Activated T-cell treated with anti-CD3 and anti-CD28 coated beads for 4 hours (primary cell): Measurements from ENCODE around the gene COL15A1.

Experiments used
- DNase-seq: peaks from one replicate; pipeline ENCODE4 v3.0.0-alpha.2; 2020

The COL15A1 gene

DNA sequence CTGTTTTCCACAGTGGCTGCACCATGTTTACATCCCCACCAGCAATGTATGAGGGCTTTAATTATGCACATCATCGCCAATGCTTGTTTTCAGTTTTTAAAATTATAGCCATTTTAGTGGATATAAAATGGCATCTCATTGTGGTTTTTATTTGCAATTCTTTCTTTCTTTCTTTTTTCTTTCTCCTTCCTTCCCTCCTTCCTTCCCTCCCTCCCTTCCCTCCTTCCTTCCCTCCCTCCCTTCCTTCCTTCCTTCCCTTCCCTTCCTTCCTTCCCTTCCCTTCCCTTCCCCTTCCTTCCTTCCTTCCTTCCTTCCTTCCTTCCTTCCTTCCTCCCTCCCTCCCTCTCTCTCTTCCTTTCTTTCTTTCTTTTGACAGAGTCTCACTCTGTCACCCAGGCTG, 6.6 kb downstream of the COL15A1 start:
- DNase-seq, result no peak

DNA sequence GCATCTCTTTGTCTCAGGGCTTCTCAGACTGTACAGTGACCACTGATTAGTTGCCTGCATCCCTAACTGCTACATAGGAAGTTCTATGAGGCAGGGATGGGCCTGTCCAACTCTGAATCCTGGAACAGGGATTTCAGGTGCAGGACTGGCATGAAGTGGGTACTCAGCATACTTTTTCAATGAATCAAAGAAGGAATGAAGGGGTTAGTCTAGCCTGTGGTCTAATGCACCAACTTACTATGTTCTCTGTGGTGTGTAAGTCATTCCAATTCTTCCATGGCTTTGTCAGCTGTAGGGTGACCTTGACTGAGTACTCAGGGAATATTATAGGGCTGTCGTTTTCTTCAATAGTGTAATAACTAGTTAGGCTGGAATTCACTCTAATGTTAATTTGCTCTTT, 8.3 kb downstream of the COL15A1 start:
- no peak for DNase-seq

DNA sequence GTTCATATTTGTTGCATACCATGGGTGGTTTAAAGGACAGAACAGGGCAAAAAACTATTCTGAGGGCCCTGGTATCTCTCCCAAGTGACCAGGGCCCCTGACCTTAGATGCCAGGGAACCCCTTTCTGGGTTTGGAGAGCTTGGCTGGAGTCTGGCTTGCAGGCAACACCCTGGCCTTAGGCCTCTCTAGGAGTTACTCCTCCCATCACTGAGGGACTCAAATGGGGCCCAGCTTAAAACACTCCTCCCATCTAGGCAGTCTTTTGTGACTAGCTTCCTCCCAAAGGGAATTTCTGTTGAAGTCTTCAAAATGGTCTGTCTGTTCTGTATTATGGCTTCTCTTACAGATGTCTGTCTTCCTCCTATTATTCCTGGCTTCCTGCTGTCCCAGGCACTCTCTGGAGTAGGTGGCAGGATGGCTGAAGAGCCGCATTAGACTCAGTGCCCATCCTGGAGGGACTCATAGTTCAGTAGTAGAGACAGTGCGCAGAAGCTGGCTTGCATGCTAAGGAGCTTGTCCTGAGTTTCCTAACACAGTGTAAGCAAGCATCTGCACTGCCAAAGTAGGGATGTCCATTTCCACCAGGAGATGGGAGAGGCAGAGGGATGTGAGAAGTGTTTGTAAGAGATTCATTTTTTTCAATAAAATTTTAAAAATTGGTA, 10.0 kb downstream of the COL15A1 start:
- no peak for DNase-seq

DNA sequence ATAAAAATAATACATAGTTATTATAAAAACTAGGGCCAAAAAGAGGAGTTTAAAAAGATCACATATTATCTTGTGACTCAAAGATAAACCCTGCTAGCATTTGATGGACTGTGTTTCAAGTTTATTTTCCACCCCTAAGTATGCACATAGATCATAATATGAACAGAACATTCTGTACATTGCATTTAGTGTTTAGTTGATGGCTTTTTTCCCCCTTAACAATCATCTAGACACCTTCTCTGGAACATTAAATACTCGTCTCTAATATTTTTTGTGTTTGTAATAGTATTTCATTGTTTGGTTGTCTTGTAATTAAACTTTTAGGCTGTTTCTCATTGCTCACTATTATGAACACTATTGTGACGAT, 10.5 kb downstream of the COL15A1 start:
- no peak for DNase-seq

DNA sequence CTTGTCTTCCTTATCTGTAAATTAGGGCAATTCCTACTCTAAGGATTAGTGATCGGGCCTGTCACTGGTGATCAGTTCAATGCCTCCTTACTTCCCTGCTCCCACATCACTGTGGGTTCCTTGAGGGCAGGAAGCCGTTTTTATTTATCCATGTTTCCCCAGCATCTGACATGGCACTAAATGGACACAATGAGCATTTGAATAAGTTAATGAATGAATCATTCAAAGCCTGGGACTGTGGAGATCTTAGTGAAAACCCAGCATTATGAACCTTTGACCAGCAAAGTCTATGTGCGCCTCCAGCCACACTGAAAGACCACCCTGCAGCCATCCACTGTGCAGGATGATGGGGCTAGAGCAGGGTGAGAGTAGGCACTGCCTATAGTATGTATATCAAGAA, 11.6 kb downstream of the COL15A1 start:
- no peak for DNase-seq

DNA sequence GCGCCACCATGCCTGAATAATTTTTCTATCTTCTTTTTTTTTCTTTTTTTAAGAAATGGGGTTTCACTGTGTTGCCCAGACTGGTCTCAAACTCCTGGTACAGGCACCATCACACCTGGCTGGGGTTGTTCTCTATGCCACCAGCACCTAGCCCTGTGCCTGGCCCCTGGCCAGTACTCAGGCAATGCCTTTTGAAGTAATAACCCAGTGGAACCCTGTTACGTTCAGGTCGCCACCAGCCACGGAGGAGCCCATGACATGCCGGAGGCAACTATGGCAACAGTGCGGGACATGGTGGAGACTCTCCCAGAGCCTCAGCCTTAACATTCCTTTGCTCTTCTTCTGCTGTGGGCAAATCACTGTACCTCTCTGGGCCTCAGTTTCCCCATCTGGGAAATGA, 14.1 kb downstream of the COL15A1 start:
- no peak for DNase-seq

DNA sequence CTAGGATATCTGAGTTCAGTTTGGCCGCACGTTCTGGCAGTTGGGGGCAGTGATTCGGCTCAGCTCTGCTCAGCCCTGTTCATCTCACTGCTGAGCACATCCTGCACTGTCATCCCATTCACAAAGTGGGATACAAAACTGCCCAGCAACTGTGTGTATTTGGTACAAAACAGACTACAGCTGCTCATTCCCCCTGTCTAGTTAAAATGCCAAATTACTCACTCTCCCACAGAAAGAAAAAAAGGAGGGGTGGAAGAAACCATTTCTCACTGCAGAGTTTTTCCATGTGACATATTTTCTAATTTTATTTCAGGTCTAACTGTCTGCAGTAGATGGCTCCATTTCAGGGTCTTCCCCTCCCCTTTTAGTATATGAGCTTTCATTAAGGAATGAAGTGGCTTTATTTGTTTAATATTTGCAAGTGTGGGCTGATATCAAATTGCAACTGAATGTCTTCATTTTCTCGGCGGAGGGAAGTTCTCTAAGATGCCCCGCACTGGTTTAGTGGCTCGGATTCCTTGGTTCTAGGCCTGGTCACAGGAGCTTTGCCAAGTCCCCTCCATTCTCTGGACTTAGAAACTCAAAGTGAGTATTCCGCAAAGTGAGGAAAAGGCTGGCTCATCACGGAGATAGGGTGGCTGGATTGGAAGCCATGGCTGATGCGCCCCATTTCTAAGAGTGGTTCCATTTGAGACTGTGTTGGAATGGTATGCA, 14.7 kb downstream of the COL15A1 start:
- DNase-seq, result no peak

DNA sequence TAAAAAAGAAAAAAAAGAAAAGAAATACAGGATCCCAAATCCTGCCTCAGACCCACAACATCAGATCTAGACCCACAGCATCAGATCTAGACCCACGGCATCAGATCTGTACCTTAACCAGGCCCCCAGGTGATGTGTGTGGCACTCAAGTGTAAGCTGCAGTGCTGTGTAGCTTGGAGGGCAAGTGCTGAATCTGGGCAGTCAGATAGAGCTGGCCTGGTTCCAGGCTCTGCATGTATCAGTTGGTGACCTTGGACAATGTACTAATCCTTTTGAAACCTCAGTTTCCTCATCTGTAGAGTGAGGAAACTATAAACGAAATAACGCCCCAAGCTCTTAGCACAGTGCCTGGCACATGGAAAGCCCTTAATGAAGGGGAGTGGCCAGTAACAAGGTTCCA, 16.7 kb downstream of the COL15A1 start:
- no peak for DNase-seq

DNA sequence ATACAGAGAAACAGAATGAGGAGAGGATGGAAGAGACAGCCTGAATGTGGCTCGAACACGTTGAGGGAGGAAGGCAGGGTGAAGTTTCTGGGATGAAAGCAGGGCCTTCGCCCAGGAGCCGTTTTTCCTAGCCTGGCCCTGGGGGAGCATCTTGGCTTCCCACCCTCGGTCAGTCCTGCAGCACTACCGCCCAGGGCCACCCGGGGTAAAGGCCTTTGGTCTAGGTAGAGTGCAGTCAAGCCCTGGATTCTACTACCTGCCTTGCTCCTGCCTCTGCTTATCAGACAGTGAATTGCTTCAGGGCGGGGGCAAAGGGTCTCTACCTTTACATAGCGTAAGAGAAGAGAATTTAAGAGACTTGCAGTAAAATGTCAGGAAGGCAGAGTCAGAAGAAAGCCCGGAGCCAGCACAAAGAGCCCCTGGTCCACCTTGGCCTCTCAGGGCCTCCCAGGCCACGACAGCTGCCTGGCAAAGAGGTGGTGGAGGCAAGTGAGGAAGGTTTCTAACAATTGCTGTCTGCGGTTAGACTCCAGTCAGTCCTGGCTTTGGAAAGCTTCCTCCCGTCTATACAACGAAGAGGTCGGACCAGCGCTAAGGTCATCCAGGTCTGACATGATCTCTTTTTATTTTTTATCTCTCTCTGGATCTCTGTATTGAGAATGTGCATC, 17.9 kb downstream of the COL15A1 start:
- no peak for DNase-seq

DNA sequence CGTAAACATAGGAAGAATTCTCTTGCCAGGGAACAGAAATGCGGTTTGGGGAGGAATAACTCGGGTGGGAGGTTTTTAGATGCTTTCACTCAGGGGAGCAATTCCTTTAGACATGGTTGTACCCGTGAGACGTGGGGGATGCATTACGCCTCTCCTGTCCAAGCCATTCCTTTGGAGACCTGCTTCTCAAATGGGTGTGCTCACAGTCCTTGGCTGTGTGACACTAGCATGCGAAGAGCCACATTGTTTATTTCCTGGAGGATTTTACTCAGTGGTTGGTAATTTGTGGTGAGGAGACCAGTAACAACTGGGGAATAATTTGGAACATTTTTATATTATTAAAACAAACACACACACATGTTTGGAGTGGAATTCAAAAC, 18.5 kb downstream of the COL15A1 start:
- DNase-seq, result no peak

DNA sequence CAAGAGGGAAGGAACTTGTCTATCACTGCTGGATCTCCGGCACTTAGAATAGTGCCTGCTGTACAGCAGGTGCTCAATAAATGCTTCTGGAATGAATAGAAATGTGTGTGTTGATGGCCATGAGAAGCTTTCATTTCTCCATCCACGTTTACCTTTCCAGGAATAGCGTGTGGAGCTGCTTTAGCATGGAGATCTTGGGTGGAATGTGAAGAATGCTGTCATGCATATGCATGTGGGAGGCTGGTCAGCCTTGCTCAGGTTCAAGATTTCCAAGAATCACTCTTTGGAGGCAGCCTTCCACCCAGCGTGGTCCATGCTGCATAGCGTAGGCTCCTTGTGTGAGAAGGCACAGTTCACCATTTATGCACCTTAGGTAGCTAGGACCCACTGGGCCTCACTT, 19.2 kb downstream of the COL15A1 start:
- no peak for DNase-seq

DNA sequence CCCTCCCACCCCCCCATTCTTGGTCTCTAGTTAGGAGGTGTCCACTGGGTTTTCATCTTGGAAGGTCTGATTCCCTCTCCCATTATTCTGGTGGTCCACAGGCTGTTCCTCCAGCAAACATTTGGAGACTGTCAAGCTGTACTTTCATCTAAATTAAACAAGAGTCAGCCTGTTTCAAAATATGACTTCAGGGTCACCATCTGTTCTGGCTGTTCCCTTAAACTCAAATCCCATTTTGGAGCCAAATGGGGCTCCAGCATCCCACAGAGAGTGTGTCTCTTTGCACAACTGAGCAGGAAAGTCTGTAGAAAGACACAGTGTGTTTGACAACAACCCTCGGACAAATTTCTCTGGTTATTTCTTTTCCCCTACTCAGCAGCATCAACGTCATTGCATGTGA, 20.5 kb downstream of the COL15A1 start:
- DNase-seq, result no peak

DNA sequence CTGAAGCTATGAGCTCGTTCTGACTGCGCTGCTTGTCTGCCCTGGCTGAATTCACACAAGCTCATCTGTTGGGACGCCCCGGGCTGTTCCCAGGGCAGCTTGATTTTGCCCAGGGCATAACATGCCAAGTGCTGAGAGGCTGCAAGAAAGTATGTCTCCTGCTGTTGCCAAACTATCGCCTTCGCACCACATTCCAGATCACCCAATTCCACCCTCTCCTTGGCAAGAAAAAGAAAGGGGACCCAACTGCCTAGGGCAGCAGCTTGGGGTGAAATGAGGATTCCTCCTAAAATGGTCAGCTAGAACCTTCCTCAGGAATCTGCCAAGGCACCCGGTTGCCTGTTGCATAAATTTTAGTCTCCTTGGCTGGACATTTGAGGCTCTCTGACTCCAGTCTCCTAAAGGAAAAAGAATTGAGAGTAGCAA, 21.2 kb downstream of the COL15A1 start:
- no peak for DNase-seq

DNA sequence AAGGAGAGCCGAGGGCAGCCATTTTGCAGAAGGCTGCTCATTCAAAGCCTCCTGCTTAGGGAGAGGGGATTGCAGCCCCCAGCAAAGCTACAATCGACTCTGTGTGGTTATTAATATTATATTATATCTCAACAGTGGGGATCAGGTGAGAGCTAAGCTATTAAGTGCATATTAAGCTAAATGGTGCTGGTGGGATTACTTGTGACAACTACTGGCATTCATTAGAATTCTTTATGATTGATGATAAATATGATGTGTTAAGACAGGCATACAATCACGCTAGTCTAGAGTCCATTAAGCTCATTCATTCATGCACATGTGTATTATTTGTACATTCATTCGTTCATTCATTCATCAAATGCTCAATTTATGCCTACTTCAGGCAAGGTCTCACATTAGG, 23.0 kb downstream of the COL15A1 start:
- no peak for DNase-seq

DNA sequence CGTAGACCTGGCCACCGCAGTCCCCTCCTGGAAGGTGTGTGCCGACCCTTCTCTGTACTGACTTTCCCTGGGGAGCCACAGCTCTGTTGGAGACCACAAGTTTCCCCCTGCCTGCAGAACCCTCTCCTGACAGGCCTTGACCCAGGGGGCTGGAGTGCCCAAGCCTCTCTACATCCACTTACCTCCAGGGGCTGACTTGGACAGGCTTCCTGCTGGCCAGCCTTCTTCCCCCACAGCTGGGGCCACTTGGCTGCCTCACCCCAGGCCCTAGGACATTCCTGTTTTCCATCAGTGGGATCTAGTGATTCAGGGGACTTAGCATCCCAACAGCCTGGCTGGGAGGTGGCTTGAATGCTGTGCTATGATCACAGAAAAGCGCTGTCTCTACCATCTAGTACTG, 23.6 kb downstream of the COL15A1 start:
- no peak for DNase-seq

DNA sequence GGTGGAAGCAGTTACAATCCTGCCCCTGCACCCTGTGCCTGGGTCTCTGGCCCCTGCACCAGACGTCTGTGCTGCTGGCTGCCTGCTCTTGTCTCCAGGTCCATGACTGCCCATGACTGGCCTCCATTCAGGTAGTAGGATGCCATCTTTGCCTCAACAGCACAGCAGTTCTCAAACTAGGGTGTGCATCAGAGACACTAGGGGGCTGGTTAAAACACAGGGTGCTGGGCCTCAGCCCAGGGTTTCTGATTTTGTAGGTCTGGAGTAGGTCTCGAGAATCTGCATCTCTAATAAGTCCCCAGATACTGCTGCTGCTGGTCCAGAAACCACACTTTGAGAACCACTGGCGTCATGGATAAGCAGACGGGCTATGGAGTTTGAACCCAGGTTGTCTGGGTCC, 24.0 kb downstream of the COL15A1 start:
- DNase-seq, result no peak

DNA sequence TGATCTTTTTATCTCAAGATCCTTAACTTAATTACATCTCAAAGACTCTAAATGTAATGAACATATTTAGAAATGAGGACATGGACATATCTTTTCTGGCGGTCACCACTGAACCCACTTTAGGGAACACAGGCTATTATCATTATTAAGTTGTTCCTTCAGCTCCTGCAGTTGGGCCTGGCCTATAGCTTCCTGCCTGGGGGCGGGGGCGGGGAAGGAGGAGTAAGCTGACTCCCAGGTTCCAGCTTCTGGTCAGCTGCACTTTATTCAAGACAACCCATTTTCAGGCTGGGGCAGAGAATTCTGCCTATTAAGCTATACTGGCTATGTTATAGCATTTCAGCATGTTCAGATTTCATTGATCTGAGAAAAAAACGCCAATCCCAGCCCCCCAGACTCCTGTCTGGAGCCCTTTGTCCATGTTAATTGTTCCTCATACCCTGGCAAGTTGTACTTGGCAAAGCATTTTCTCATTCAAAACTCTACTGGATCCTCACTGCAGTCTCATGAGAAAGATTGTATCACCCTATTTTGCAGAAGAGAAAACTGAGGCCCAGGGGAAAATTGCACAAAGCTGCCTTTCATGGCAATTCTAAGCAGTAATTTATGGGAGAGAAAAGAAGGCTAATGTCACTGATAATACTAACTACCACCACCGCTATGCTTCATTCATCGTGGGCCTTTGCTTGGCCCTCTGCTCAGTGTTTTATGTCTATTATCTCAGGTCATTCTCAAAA, 25.1 kb downstream of the COL15A1 start:
- no peak for DNase-seq

DNA sequence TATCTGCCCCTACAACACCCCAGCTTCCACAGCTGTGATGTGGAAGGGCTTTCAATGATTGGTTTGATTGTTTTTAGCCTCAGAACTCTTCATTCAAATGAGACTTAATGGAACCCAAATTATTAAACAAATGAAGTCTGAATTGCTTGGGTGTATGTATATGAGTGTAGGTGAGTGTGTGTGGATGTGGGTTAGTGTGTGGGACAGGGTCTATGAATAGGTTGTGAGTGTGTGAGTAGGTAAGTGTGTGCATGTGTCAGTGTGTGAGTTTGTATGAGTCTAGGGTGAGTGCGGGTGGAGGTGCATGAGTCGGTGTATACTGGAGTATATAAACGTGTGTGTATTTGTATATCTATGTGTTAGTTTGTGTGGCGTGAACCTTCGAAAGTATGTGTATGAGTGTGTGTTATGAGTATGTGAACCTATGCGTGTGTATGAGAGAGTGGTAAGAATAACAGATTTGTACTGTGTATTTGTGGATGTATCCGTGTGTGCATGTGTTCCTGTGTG, 26.9 kb downstream of the COL15A1 start:
- no peak for DNase-seq

DNA sequence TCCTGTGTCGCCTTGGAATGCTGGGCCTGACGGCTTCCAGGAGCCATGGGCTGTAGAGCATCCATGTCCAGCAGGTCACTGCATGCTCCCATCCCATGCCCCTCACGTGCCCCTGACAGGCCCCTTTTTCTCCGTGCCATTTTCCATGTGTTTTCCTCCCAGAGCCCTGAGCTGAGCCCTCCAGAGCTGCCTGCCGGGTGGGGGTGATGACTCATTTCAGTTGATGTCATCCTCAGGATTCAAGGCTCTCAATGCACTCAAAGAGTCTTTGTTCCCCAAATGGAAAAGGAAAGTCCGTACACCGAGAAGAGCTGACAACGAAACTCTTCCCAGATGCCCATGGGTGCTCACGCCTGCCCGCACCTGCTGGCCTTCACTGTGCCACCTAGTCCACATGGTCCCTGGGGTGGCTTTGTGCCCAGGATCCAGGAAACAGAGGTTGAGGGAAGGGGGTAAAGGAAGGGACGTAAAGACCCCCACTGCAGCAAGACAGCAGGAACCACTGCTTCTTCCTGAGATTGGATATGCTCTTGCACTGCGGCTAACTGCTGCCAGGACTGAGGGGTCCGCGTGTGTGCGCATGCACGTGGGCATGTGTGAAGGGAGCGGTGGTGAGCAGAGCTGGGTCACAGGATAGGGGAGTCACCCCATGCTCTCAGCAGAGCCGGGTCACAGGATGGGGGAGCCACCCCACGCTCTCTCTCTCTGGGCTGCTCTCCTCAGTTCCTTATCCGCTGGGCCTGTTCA, 27.6 kb downstream of the COL15A1 start:
- DNase-seq, result no peak

DNA sequence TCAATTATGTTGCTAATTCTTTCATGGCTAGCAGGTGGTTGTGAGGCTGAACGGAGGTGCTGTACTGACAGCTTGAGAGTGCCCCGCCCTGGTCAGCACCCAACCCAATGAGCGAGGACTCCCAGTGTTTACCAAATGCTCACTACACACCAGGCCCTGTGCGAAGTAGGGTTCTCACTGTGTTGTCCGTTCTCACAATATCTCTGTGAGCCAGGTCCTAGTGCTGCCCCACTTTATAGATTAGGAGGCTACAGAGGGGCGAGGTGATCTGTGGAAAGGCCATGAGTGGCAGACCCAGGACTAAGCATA, 28.2 kb downstream of the COL15A1 start:
- DNase-seq, result no peak

DNA sequence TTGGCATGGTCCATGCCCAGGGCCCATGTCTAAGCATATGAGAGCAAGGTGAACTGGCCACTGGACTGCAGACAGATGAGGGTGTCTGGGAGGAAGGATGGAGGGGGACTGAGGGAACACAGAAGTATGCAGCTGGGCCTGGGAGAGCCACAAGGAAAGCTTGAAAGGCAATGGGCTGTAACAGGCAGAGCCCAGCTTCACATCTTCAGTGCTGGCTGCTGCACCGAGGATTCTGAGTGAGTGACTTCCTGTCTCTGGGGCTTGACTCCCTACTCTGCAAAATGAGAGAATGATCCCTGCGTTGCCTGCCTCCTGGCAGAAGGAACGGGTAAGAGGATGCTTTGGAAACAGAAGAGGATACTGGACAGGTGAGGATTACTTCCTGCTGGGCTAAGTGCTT, 29.0 kb downstream of the COL15A1 start:
- no peak for DNase-seq

DNA sequence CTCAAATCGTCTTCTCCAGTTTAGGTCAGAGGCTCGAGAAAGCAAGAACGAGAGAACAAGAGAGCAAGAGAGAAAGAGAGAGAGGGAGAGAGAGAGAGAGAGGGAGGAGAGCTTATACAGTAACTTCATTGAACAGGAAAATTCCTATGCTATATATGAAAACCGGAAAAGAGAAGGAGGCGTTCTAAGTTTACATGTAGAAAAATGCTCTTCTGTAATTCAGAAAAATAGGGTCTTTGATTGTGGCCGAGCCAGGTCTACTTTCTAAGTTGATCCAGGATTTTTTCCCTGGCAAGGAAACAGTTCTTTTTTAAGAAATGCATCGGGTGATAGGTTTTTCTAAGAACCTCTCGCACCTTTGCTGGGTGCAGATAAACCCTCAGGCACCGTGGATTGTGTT, 29.5 kb downstream of the COL15A1 start:
- DNase-seq, result no peak

DNA sequence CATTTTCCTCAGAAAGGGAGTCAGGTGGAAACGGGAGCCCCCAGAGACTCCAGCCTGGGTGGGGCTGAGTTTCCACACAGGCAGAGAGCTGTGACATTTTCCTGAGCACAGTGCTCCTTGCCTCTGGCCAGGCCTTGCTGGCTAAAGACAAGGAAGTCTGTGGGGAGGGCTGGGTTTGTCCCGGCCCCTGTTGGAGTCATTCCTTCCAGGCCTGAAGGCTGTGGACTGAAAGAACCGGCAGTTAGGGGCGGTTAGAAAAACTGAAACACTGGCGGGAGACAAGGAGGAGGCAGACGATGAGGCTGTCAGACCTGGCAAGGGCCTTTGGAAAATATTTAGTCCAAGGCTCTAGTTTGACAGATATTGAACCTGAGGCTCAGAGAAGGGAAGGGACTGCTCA, 29.9 kb downstream of the COL15A1 start:
- no peak for DNase-seq
